Medulla oblongata (tissue), 1 donor: ENCODE data around the gene SERPIND1.
"Not testable (repeated sequence)": the region's sequence is repeated elsewhere in the genome, so short reads cannot be mapped to it uniquely, and the experiment has no call there.

Experiments used
- DNase-seq: peaks from one replicate; pipeline ENCODE4 v3.0.0-alpha.2; 2015; ENCODE audit errors: extremely low spot score

SERPIND1 gene

DNA sequence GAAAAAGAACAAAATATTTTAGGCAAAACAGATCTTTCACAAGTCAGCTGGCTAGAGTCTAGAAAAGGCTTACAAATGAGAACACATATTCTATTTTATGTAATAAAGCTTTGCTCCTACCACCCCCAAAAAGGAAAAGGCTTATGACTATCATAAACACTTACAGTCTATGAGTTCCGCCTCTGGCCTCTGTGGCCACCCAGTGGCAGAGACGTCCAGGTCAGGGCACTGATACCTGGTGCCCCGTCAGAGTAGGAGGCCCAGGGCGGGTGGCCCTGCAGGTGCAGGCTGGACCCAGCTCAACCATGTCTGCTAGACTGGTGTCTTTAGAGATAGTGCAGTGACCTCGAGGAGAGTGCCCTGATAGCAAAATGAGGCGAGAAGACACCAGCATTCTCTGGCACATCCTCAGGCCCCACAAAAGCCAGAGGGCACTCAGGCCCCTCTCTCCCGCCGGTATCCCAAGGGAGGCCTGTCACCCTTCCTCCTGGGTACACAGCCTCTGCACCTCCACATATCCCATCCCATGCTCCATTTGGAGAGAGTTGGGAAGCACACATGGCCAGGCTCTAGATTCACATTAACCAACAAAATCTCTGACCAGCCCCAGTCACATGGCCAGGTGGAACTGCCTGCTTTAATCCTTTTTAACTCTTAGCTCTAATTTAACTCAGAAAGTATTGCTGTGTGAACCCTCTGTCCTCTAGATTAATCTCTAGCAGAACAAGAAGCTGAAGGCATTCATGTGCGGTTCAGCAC lies 27.3 kb upstream of the SERPIND1 start:
- DNase-seq = no peak

DNA sequence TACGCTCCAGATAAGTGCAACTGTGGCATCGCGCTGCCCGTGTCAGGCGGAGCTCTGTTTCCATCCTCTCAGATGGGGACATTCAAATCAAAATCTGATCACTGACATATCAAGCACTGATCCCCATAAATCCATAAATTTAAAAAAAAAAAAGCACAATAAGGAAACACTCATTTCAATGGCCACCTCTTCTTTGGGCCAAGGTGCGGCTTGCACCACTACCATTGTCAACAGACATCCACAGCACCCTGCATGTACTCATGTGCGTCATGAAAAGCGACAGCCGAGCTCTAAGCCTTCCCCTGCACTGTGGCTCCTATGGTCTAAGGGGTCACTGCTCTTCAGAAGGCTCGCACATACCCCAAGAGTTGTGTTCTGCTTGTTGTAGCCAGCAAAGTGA lies 26.7 kb upstream of the SERPIND1 start:
- DNase-seq = no peak

DNA sequence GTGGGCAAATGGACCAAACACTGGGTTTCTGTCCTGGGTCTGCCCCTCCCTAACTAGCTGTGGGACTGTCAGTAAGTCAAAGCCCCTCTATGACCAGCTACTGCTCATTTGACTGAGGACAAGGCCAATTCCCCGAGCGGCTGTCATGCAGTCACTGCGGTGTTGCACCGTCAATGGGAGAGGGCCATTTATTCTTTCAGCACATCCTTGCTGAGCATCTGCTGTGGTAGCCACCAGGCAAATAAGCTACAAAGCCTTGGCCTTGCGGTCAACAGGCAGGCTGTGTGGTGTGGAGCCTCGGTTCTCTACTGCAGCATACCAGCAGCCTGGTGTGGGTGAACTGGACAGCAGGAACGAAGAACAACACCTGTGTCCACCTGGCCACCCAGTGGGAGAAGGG lies 25.8 kb upstream of the SERPIND1 start:
- DNase-seq = no peak

DNA sequence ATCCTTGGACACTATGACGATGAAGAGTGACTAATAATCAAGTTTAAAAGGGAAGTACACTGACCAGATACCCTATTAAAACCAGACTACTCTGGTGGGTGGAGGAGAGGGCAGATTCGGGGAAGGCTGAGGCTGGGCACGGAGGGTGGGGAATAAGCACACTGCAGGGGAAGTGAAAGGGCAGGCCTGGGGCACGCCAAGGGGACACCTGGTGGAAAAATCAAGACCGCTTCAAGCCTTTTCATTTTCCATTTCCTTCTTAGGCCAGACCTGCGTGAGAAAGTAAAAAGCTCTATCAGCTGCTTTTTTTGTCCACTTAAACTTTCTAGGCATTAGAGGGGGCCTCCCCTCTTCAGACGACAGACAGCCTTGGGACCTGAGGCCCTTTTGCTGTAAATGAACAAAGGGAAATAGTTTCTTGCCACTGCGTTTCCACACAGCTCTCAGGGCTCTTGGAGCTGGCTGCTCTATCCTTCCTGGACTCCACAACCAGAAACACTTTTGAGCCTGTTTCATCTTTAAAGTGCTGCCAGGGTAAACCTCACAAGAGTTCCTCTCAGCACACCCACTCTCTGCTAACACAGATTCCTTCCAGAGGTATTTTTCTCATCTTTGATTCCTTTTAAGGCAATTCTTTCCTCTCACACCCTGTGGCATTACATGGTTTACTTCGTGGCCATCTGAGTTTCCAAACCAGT lies 25.0 kb upstream of the SERPIND1 start:
- DNase-seq = no peak

DNA sequence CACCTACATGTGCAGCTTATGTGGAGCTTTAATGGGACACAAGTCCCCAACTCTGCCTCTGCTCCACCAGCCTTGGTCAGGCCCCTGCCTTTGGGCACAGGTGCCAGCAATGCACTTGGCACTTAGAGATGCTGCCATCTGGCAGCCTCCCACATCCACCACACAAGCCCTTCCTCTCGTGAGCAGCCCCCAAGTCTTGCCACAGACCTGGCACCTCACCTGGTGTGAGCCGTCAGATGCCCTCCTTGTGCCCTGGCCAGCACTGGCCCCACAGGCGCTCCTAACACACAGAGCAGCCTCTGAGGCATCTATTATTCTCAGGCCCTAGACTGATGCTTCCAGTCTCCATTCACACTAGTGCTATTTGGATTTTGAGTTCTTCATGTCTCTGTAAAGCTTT lies 24.5 kb upstream of the SERPIND1 start:
- DNase-seq = no peak

DNA sequence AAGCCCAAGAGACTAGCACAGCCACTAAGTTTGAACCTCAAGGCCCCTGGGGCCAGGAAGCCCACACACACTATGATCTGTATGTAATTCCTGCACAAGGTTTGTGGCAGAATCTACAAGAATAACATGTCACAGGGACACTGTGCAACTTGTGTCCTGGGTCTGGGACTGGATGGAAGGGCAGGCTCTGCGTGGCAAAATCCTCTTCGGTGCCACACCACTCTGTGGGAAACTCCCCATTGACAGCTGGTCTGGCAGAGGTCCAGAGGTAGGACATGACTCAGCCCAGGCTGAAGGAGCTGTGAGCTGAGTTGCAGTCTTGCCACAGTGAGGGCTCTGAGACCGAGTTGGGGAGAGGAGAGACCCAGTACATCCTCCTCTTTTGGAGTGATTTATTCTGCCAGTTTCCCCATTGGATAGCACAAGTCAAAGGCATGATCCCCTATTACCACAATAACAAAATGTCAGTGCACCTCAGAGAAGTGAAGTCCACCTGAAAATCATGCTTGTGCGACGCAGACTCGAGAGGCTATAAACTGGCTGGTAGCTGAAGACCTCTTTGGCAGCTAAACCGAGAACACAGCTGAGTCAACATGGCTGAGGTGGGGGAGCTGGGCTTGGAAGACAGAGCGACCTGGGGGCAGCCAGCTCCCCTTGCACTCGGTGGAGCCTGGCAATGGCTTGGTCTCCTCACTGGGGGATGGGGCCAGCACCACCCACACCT lies 23.3 kb upstream of the SERPIND1 start:
- peak; percentile 62 for DNase-seq

DNA sequence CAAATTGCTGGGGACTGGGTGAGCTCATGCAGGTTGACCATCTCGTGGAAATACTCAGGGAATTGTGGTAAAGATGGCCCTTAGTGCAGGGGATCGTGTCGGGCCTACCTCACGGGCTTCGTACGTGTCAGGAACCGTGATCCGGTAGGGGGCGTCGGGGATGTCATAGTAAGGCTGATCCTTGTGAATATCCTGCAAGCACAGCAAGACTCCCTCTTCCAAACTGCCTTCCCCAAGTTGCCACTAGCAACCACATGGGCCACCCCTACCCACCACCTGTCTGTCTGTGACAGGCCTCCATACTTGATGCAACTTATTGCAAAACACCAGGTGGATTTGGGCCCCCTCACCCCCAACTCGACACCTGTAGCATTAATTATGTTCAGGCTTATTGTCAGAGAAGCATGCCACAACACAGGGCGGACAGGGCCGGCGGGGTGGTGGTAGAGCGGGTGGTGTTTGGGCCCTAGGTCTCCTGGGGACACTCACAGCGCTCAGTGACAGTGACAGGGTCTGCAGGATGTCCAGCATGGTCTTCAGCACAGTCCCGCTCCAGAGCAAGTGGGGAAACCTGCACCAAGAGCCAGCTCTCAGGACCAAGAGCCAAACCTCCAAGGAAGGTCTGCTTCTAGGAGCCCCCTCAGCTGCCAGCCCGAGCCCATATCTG lies 22.6 kb upstream of the SERPIND1 start:
- no peak for DNase-seq

DNA sequence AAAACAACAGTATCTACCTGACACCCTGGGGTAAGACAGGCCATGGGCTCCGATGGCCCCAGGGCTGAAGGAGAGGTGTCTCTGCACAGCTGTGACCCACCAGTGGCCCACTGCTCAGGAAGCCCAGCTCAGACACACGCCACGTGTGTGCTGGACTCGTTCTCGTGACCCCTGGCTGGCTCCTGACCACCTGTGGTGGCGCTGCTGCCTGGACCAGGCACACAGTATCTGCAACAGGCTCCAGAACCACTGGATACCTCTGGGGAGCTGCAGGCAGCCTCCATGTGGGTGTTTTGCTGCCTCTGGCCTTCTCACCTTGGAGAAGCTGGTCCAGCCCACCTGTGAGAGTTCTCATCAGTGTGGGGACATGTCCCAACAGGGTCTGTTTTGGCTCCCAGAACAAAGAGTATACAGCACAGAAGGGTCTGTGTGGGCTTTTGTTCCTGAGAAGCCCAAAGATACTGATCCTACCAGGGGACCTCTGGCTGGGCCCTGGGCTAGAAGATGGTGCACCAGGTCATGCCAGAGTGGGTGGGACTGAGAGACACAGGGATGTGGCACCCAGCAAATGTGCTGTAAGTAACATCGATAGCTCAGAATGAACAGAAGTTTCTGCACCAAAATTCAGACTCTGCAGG lies 21.7 kb upstream of the SERPIND1 start:
- no peak for DNase-seq

DNA sequence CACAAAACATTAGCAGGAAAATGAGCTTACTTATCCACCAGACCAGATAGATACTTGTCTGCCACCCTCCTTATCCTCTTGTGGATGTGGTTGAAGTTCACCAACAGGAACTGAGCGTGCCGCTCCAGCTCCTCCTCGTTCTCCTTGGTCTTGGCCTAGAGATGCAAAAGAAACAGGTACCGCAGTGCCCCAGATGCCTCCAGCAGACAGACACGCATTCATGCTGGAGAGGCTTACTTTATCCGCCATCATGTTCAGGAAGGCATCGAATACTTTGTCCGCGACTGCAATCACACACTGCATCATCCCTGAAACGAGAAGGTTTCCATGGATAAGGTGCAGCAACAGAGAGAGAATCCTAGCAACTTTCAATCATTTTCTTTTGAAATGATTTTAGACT lies 21.0 kb upstream of the SERPIND1 start:
- no peak for DNase-seq

DNA sequence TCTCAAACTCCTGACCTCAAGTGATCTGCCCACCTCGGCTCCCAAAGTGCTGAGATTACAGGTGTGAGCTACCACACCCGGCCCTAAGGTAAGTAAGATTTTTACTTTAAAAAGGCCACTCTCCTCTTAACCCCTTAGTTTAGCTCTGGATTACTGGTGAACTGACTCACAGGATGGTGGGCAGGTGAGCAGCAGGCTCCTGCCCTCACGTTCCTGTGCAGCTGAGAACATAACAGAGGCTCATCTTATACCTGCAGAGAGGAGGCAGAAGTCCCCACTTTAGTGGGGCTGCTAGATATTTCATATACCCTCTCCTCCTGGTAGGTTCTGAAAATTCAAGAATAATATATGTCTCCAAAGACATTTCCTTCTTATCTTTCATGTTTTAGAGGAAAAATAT lies 17.1 kb upstream of the SERPIND1 start:
- no peak for DNase-seq

DNA sequence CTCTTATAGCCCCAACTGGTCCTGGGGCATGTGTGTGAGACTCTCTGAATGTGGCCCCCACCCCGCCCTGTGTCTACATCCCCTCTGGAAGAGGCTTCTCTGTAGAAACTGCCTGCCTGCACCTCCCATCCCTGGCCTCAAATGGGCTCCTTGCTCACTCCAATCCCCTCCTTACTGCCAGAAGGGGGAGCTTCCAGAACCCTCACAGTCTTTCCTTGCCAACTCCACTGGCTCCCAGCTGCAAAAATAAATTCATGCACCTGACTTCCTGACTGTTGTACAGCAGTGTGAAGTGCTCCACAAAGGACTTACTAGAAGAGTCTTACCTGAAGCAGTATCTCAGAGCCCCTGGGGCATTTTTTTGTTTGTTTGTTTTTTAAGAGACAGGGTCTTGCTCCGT lies 15.2 kb upstream of the SERPIND1 start:
- DNase-seq = no peak

DNA sequence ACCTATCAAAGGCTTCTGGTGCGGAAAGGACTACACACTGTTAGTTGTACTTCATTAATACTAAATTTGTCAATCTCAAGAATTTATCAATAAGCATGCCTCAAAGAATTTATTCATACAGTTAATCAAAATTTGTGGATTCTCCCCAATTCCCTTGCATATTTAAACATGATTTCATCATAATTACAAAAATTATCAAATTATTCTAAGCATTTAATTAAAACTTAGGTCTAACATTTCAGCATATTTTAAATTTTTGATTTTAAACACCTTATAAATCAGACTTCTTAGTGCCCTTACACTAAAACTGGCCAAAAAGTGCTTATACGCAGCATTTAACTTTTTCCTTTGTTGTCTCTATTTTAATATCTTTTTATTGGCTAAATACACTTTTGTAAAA lies 13.8 kb upstream of the SERPIND1 start:
- no peak for DNase-seq

DNA sequence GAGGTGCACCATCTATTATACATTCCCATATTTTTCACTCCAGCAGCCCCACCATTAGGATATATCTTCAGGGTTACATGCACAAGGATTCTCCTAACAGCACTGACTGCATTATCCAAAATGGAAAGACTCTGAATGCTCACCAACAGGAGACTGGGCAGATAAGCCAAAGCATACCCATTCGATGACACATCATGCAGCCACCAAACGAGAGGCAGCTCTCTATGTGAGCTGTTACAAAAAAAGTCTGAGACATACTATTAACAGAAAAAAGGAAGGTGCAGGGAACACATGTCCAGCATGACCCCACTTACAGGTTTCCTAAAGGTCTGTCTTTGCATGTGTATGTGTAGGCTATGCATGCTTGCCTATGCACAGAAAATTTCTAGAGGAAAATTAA lies 12.4 kb upstream of the SERPIND1 start:
- no peak for DNase-seq

DNA sequence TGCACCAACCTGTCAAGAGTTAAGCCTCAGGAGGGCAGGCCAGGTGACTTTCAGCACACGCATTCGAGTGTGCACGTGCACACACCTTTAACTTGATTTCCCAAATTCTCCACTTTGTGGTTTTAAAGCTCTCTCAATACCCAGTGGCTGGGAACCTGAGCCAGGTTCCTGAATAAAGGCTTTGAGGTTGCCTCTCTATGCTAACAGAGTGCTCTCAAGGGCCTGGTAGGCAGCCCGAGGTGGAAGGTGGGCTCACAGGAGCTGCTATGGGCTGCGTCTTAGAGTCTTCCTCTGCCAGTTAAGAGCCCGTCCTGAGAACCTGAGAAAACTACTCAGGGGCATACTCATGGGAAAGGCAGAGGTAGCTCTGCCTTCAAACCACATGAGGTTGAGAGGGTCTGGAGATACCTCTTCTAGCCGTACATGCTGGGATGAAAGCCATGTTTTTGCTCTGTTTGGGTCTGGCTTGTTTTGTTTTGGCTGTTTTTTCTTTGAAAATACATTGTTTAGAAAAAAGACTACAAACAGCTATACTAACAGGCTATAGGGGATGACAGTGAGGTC lies 11.6 kb upstream of the SERPIND1 start:
- DNase-seq = no peak

DNA sequence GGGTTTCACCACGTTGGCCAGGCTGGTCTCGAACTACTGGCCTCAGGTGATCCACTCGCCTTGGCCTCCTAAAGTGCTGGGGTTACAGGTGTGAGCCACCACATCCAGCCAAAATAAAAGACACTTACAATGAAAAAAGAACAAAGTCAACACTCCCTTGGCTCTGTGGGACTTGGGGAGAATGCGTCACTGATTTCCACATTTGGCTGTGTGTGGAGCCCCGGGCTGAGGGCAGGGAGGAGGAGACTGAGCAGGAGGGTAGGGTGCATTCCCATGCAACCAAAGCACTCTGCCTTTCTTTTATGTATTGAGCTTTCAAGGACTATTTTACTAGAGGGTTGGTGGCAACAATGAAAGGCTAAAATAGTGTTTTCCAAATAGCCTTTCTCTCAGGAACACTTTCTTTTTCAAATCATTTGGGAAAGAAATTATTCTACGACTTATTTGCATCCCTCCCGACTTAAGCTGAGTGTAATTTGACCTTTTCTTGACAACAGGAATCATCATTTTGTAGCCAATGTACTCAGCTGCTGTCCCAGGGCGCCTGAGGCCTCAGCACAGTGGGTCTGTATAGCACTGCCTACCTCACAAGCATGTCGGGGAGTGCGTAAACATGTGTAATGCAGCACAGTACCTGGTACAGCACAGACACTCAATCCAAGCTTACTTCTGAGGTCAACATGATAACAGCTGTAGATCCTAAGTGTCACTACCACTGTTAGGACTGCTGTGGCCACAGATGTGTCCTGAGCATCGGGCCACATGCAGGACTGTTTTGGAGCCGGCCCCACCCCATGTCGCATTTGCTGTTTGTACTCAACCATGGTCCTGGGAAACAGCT lies 10.1 kb upstream of the SERPIND1 start:
- DNase-seq = no peak

DNA sequence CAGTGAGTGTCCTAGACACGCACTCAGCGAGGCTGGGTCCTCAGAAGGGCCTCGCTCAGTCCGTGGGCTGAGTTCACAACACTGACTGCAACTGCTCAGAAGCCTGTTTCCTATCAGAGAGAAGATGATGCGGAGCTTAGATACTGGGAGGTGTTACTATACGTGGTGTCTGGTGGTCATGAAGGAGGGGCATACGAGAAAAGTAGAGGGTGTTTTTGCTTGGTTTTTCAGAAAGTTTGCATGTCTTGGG lies 9.5 kb upstream of the SERPIND1 start:
- DNase-seq = no peak

DNA sequence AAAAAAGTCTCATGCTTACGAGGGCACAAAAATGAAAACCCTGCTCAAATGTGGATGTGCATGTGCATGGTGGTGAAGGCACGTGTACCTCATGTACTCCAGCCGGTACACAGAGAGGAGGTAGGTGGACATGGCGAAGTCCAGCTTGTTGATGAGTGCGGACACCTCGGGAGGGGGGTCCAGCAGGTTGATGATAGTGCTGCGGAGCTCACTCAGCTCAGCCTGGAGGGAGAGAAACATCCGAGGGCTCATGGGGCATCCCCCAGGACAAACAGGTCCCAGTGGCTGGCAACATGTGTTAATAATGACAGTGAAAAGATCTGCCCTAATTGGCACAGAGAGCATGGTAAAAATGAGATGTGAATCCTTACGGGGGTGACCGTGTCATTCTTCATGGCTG lies 9.2 kb upstream of the SERPIND1 start:
- DNase-seq = no peak

DNA sequence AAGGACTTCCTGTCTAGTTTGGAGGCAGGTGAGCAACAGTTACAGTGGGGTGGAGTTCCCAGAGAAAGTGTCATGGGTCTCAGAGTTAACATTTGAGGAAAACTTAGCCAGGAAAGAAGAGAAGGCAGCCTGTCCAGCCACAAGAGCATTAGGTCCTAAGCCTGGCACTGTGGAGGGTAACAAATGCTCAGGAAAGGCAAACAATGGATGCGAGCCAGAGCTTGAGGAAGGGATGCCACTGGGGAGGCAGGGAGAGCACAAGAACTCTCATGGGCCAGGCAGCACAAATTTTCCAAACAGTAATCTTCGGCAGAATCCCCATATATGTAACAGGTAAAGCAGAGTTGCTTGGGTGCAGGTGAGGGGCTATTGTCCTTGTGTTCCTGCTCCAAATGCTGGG lies 8.0 kb upstream of the SERPIND1 start:
- DNase-seq = no peak

DNA sequence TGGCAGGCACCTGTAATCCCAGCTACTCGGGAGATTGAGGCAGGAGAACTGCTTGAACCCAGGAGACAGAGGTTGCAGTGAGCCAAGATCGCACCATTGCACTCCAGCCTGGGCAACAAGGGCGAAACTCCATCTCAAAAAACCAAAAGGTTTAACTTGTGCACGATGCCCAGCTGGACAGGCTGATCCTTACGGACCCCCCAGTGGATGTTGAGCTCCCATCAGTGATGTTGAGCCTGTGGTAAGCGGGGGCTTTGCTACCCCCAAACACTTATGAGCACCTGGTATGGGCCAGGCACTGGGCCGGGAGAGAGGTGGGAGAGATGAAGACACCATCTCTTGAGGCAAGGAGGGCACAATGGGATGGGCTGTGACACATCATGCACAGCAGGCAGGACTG lies 7.4 kb upstream of the SERPIND1 start:
- DNase-seq = no peak

DNA sequence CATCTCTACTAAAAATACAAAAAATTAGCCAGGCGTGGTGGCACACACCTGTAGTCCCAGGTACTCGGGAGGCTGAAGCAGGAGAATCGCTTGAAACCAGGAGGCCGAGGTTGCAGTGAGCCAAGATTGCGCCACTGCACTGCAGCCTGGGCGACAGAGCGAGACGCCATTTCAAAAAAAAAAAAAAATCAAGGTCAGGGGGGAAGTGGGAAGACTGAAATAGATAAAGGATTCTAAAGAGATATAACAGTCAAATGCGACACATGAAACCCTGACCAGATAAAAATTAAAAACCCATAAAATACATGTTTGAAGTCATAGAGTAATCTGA lies 4.5 kb upstream of the SERPIND1 start:
- not testable (repeated sequence) for DNase-seq
